WTC11 (cell line): ENCODE results near the gene TMEM130. TPM values are rescaled to one million over a fixed set of nuclear protein-coding genes. Genes with fewer than 3 reads are reported as not detected.

ENCODE experiments used
- microRNA-seq: library from miRNA; unstranded; fragments of <30 nt; microRNA quantifications from one replicate; pipeline ENCODE4 v1.2.0, GENCODE V29; 2022; ENCODE audit warnings: borderline number of aligned reads
- total RNA-seq: library from RNA; stranded (reverse); gene quantifications from 3 replicates; pipeline ENCODE4 v1.2.3, GENCODE V29; 2021

Gene TMEM130
- total RNA-seq, 1 experiment from 2014 or later = 3.2 TPM

Small RNA genes within 50 kb of the gene (microRNA-seq; reads per million reads assigned to microRNA genes)
- gene MIR3609 = 2.1 reads per million

Other genes with a start within 250 kb of the TMEM130 start
- gene TRRAP, start 8.5 kb upstream of the TMEM130 start, total RNA-seq = 46.5 to 47.6 TPM (median 47.5 TPM) in 3 replicates